ENCODE measurements around the gene ZNF160. TPM values are rescaled to one million over a fixed set of nuclear protein-coding genes. Genes with fewer than 3 reads are reported as not detected.

The ZNF160 gene
- total and polyA plus RNA-seq, 4 donors: 16.7 to 86.9 (median 22.4) TPM

GRCh38 chr19:53088091-53088490 is 15.1 kb downstream of the ZNF160 start:
- Histone ChIP-seq H3K4me1 (ENCODE audit: control insufficient read depth in 5 of 5, insufficient read depth in 5 of 5, low read length in 5 of 5) (peaks cover 0 to 4% (median 0%) of the 10 kb centered on the region in 5 donors), H3K36me3 (ENCODE audit: control insufficient read depth in 4 of 4, insufficient read depth in 4 of 4, low read length in 4 of 4) (peaks cover 30 to 47% (median 42%) of the 10 kb centered on the region in 4 donors), H3K27me3 (ENCODE audit: control insufficient read depth in 3 of 3, insufficient read depth in 3 of 3, low read length in 2 of 3) (no peaks in the 10 kb centered on the region), H3K9ac (ENCODE audit: insufficient read depth in 1 of 2, low read length in 2 of 2) (no peak overlapping the region), H3K4me3 (no peak overlapping the region), H3K27ac (ENCODE audit: low read depth in 1 of 2, low read length in 1 of 2) (peak overlapping the region; percentile 48 to 72), H3K9me3 (ENCODE audit: control insufficient read depth in 4 of 4, insufficient read depth in 3 of 4, low read length in 3 of 4) (peaks cover 0 to 22% (median 0%) of the 10 kb centered on the region in 4 donors)
- DNase-seq (no peak), ATAC-seq (ENCODE audit: insufficient read depth, low FRiP score) (no peak)
- no peak for TF ChIP-seq CTCF (IDR thresholded peaks at IDR 0.05; ENCODE audit: control extremely low read depth, extremely low read depth)
- WGBS, 2 donors: 59 to 81% methylated on average over 6 of the region's 6 CpGs

DNA sequence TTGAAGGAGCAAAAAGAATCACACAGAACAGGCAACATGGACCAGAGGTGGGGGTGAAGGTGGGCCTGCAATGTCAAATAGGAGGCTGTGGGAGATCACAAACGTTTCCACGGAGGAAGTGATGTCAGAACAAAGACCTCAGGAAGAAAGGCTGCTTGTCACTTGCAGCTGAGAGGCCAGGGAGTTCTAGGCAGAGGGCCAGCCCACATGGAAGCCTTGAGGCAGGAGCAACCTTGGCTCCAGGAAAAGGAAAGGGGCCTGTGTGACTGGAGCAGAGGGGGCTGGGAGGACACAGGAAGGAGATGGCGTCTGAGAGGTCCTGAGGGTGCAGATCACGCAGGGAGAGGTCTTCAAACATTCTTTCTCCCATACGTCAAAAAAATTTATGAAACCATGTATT is 16.3 kb downstream of the ZNF160 start:
- 26 to 50% methylated on average over 5 of the region's 5 CpGs for WGBS, 2 donors
- H3K9ac ChIP-seq (ENCODE audit: insufficient read depth in 1 of 2, low read length in 2 of 2): no peak overlapping the region
- H3K4me1 ChIP-seq (ENCODE audit: control insufficient read depth in 5 of 5, insufficient read depth in 5 of 5, low read length in 5 of 5): peaks cover 0 to 4% (median 0%) of the 10 kb centered on the region in 5 donors
- DNase-seq: peak in 2 of 3 donors; percentile 17 to 39
- H3K36me3 ChIP-seq (ENCODE audit: control insufficient read depth in 4 of 4, insufficient read depth in 4 of 4, low read length in 4 of 4): peaks cover 30 to 49% (median 49%) of the 10 kb centered on the region in 4 donors
- no peak for TF ChIP-seq CTCF (IDR thresholded peaks at IDR 0.05; ENCODE audit: control extremely low read depth, extremely low read depth)
- no peak overlapping the region for H3K4me3 ChIP-seq
- H3K9me3 ChIP-seq (ENCODE audit: control insufficient read depth in 4 of 4, insufficient read depth in 3 of 4, low read length in 3 of 4): peaks cover 0 to 27% (median under 1%) of the 10 kb centered on the region in 4 donors
- H3K27me3 ChIP-seq (ENCODE audit: control insufficient read depth in 3 of 3, insufficient read depth in 3 of 3, low read length in 2 of 3): no peaks in the 10 kb centered on the region
- peak overlapping the region; percentile 59 to 72 for H3K27ac ChIP-seq (ENCODE audit: low read depth in 1 of 2, low read length in 1 of 2)
- no peak for ATAC-seq (ENCODE audit: insufficient read depth, low FRiP score)

GRCh38 chr19:53085496-53085895 is 17.7 kb downstream of the ZNF160 start:
- Histone ChIP-seq H3K9ac (ENCODE audit: insufficient read depth in 1 of 2, low read length in 2 of 2) (no peak overlapping the region), H3K9me3 (ENCODE audit: control insufficient read depth in 4 of 4, insufficient read depth in 3 of 4, low read length in 3 of 4) (peaks cover 0 to 27% (median 3%) of the 10 kb centered on the region in 4 donors), H3K36me3 (ENCODE audit: control insufficient read depth in 4 of 4, insufficient read depth in 4 of 4, low read length in 4 of 4) (peaks cover 21 to 58% (median 45%) of the 10 kb centered on the region in 4 donors), H3K4me1 (ENCODE audit: control insufficient read depth in 5 of 5, insufficient read depth in 5 of 5, low read length in 5 of 5) (peaks cover 0 to 4% (median 0%) of the 10 kb centered on the region in 5 donors), H3K27ac (ENCODE audit: low read depth in 1 of 2, low read length in 1 of 2) (no peak overlapping the region), H3K27me3 (ENCODE audit: control insufficient read depth in 3 of 3, insufficient read depth in 3 of 3, low read length in 2 of 3) (no peaks in the 10 kb centered on the region), H3K4me3 (no peak overlapping the region)
- ATAC-seq (ENCODE audit: insufficient read depth, low FRiP score): no peak
- no peak for TF ChIP-seq CTCF (IDR thresholded peaks at IDR 0.05; ENCODE audit: control extremely low read depth, extremely low read depth)
- WGBS, 2 donors: 95 to 97% methylated on average over 7 of the region's 7 CpGs
- no peak for DNase-seq

DNA sequence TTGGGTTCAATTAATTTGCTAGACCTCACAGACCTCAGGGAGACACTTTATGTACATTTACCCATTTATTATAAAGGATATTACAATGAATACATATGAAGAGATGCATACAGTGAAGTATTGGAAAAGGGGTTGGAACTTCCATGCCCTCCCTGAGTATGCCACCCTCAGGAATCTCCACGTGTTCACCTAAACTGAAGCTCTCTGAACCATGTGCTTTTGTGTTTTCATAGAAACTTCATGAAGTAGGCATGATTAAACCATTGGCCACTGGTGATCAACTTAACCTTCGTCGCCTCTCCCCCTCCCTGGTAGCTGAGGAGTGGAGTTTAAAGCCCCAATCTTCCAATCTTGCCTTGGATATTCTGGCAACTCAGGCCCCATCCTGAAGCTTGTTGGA is 20.3 kb downstream of the ZNF160 start:
- Histone ChIP-seq H3K4me1 (ENCODE audit: control insufficient read depth in 5 of 5, insufficient read depth in 5 of 5, low read length in 5 of 5) (peaks cover 0 to 4% (median 0%) of the 10 kb centered on the region in 5 donors), H3K4me3 (no peak overlapping the region), H3K36me3 (ENCODE audit: control insufficient read depth in 4 of 4, insufficient read depth in 4 of 4, low read length in 4 of 4) (peaks cover 11 to 45% (median 36%) of the 10 kb centered on the region in 4 donors), H3K27me3 (ENCODE audit: control insufficient read depth in 3 of 3, insufficient read depth in 3 of 3, low read length in 2 of 3) (no peaks in the 10 kb centered on the region), H3K9ac (ENCODE audit: insufficient read depth in 1 of 2, low read length in 2 of 2) (no peak overlapping the region), H3K9me3 (ENCODE audit: control insufficient read depth in 4 of 4, insufficient read depth in 3 of 4, low read length in 3 of 4) (peaks cover 0 to 27% (median 3%) of the 10 kb centered on the region in 4 donors), H3K27ac (ENCODE audit: low read depth in 1 of 2, low read length in 1 of 2) (no peak overlapping the region)
- ATAC-seq (ENCODE audit: insufficient read depth, low FRiP score) (no peak), DNase-seq (no peak)
- TF ChIP-seq CTCF (IDR thresholded peaks at IDR 0.05; ENCODE audit: control extremely low read depth, extremely low read depth): no peak
- 96% methylated on average over 3 of the region's 3 CpGs for WGBS, 2 donors
